H1 (cell line): Measurements from ENCODE around the gene HSF4. TPM values are rescaled to one million over a fixed set of nuclear protein-coding genes. Genes with fewer than 3 reads are reported as not detected.

Source experiments
- CTBP2 ChIP-seq: IDR thresholded peaks from 2 replicates; pipeline ENCODE4 v1.7.0; 2011; ENCODE audit warnings: borderline replicate concordance, mild to moderate bottlenecking, moderate library complexity, mixed read lengths, low read length; ENCODE audit not compliant: insufficient read depth, insufficient read length
- GABPA ChIP-seq: IDR thresholded peaks from 2 replicates; pipeline ENCODE4 v1.6.1; 2011; ENCODE audit warnings: mild to moderate bottlenecking, low read length, moderate library complexity, borderline replicate concordance; ENCODE audit not compliant: insufficient read depth
- HDAC2 ChIP-seq, 2 experiments: fragments of 300-600 bp in 1 of 2; sonication (generic) in 1 of 2; IDR thresholded peaks; 2 replicates each; pipeline ENCODE4 v1.6.1; 2011 to 2012; ENCODE audit warnings: low read depth in 2 of 2, low read length in 2 of 2, mild to moderate bottlenecking in 2 of 2, moderate library complexity in 2 of 2, borderline replicate concordance in 1 of 2, inconsistent platforms in 1 of 2
- NRF1 ChIP-seq: IDR thresholded peaks from 2 replicates; pipeline ENCODE4 v1.6.1; 2011; ENCODE audit warnings: mild to moderate bottlenecking, low read depth, low read length, improper control_type of control experiment
- RAD21 ChIP-seq, 2 experiments: IDR thresholded peaks in 1 of 2; conservative IDR thresholded peaks in 1 of 2; 2 replicates each; pipeline ENCODE4 v1.6.1; 2011; ENCODE audit warnings: low read depth in 2 of 2, low read length in 2 of 2, improper control_type of control experiment in 1 of 2, inconsistent platforms in 1 of 2, mild to moderate bottlenecking in 1 of 2, moderate library complexity in 1 of 2
- polyA plus RNA-seq, 7 experiments: library from polyadenylated mRNA; depleted of rRNA in 3 of 7; stranded (reverse) in 5 of 7; unstranded in 2 of 7; fragments of >200 nt in 5 of 7; fragments of 200-250 nt in 2 of 7; gene quantifications; 1 replicate in 5 of 7; 2 replicates in 1 of 7; 4 replicates in 1 of 7; pipeline versions ENCODE4 v1.2.1 to v1.2.3, GENCODE V29; 2011 to 2013; ENCODE audit warnings: missing spikeins in 2 of 7, mixed read lengths in 2 of 7
- total RNA-seq: library from RNA; stranded (reverse); fragmentation: NEBNext Ultra II Directional; extraction: Animal tissue kit (Norgen Biotek cat#: 25700); gene quantifications from 2 replicates; pipeline ENCODE4 v1.2.1, GENCODE V29; 2021
- TF ChIP-seq, protein P1 (sequence below): IDR thresholded peaks from 2 replicates; pipeline ENCODE4 v1.6.1; 2012; ENCODE audit warnings: inconsistent platforms

The HSF4 gene
- total and polyA plus RNA-seq, 2 of the 8 experiments (the other 6 are each of a cell fraction or from before 2014, with no cell fraction given), result 0.14 TPM; not detected in 1

DNA sequence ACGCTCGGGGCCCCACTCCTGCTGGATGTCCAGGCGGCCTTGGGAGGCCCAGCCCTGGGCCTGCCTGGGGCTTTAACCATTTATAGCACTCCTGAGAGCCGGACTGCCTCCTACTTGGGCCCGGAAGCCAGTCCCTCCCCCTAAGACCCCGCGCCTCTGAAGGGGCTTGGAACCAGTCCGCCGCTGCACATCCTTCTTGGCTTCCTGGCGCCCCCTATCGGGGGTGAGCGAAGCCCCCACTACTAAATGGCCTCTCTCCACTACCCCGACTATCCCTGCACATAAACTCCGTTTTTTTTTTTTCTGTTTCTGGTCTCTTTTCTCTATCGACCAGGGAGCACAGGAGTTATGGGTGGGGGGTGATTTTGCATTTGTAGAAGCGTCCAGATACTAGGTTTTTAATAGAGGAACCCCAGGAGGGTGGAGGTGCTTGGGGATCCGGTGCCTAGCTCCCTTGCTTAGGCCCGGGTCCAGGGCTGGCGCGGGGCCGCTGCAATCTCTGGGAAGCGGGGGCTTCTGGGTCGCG, 5.2 kb downstream of the HSF4 start (continued):
- peak; percentile 42; the same call in 1 of the 2 replicates for TF ChIP-seq GABPA
- TF ChIP-seq NRF1, result no peak
- TF ChIP-seq, protein P1, sequence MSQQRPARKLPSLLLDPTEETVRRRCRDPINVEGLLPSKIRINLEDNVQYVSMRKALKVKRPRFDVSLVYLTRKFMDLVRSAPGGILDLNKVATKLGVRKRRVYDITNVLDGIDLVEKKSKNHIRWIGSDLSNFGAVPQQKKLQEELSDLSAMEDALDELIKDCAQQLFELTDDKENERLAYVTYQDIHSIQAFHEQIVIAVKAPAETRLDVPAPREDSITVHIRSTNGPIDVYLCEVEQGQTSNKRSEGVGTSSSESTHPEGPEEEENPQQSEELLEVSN, result no peak
- peak; percentile 55 for TF ChIP-seq RAD21 (IDR thresholded peaks at IDR 0.05 in 1 of 2, conservative IDR thresholded peaks at IDR 0.05 in 1 of 2; ENCODE audit: low read depth in 2 of 2, low read length in 2 of 2)
- TF ChIP-seq CTBP2, result peak; percentile 62
- TF ChIP-seq HDAC2 (IDR thresholded peaks at IDR 0.05; ENCODE audit: borderline replicate concordance in 1 of 2, low read depth in 2 of 2, low read length in 2 of 2), result 0 out of 4 replicates have a peak, but pooled peaks of 1 of the 2 experiments have one; percentile 40
- TF ChIP-seq, all 59 proteins: peak for 7
